A549 (cell line): Measurements from ENCODE around the gene PTPRK.

Experiments used
- CEBPB ChIP-seq, 2 experiments: fragments of >200 bp in 1 of 2; sonication (Bioruptor Twin) in 1 of 2; formaldehyde crosslinking in 1 of 2; IDR thresholded peaks; 2 replicates each; pipeline ENCODE4 v1.6.1; 2012 to 2016
- CTCF ChIP-seq: fragments of >200 bp; sonication (Bioruptor Twin); formaldehyde crosslinking; IDR thresholded peaks from 3 replicates; pipeline ENCODE4 v1.5.1; 2016
- EHMT2 ChIP-seq: fragments of 200-600 bp; sonication (generic); IDR thresholded peaks from 2 replicates; pipeline ENCODE4 v1.6.1; 2016; ENCODE audit warnings: antibody characterized with exemption, low read depth, mild to moderate bottlenecking, moderate library complexity
- EP300 ChIP-seq, 2 experiments: fragments of >200 bp; sonication (Bioruptor Twin); formaldehyde crosslinking; IDR thresholded peaks; 2 replicates in 1 of 2; 3 replicates in 1 of 2; pipeline ENCODE4 v1.6.1; 2016 to 2017
- HEYL ChIP-seq: fragments of 250-450 bp; sonication (Bioruptor Pico); IDR thresholded peaks from 2 replicates; pipeline ENCODE4 v1.8.0; 2021; ENCODE audit warnings: mild to moderate bottlenecking, moderate library complexity
- HMGXB4 ChIP-seq: fragments of 250-450 bp; sonication (Bioruptor Pico); IDR thresholded peaks from 2 replicates; pipeline ENCODE4 v1.5.0; 2021; ENCODE audit warnings: mild to moderate bottlenecking, moderate library complexity, borderline replicate concordance
- MAX ChIP-seq: IDR thresholded peaks from 2 replicates; pipeline ENCODE4 v1.6.1; 2012
- MYC ChIP-seq: IDR thresholded peaks from 2 replicates; pipeline ENCODE4 v1.6.1; 2012; ENCODE audit warnings: mild to moderate bottlenecking, inconsistent platforms, low read length, improper control_type of control experiment, borderline replicate concordance
- POLR2A ChIP-seq: IDR thresholded peaks from 2 replicates; pipeline ENCODE4 v1.6.1; 2012; ENCODE audit warnings: mild to moderate bottlenecking, low read length
- REST ChIP-seq: fragments of 200-600 bp; sonication (generic); IDR thresholded peaks from 2 replicates; pipeline ENCODE4 v1.6.1; 2016; ENCODE audit warnings: antibody characterized with exemption, mild to moderate bottlenecking, moderate library complexity
- RFX5 ChIP-seq: fragments of 450-650 bp; IDR thresholded peaks from 2 replicates; pipeline ENCODE4 v1.7.1; 2014; ENCODE audit warnings: antibody characterized with exemption, mild to moderate bottlenecking, moderate library complexity

GRCh38 chr6:128437685-128438084 is 82.7 kb downstream of the PTPRK start:
- TF ChIP-seq MYC (no peak), CEBPB (IDR thresholded peaks at IDR 0.05) (no peak), RFX5 (no peak), CTCF (no peak), REST (no peak), EHMT2 (no peak), MAX (no peak), POLR2A (no peak), HEYL (CRISPR knock-in tag) (no peak), HMGXB4 (CRISPR knock-in tag) (no peak), EP300 (IDR thresholded peaks at IDR 0.05) (no peak)
